HG02610 (cell line): ENCODE data around the gene ARHGAP15.

Experiments
- ATAC-seq: cut with Tn5 transposase; IDR thresholded peaks from one replicate; pipeline ENCODE4 v1.9.1; 2021; ENCODE audit warnings: mild to moderate bottlenecking, moderate library complexity; ENCODE audit not compliant: unreplicated experiment

Gene ARHGAP15

DNA sequence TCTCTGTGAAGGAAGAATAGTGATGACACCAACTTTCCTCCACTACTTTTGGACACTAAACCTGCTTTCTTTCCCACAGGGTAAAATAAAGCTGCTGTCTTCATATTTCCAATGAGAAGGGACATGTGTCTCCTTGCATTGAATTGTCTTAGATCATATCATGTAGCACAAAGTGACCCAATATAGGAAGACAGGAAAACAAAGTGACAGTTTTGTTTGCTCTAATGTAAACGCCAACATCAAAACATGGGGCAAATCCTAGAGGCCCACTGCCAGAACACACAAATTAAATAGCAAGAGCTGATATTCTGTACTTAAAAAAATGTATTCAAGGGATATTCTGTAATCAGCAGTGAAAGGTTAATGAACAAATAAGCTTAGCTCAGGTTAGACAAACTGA, 36.1 kb downstream of the ARHGAP15 start:
- ATAC-seq = no peak

DNA sequence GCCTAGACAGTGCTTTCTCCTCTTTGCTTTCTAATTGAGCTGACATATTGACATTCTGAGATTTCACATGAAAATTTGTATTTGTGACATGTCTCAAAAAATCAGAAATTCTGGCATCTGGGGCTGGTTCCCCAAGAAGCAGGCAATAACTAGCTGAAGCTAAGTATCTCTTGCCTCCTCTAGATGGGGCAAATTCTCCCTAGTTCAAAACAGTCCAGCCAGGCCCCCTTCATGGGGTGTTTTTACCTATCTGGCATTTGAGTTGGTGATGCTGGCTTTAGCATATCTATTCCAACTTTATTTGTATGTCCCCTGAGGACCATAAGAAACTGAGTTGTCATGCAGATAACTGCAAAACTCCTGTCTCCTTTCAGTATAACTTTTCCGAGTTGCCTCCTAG, 39.9 kb downstream of the ARHGAP15 start:
- no peak for ATAC-seq

DNA sequence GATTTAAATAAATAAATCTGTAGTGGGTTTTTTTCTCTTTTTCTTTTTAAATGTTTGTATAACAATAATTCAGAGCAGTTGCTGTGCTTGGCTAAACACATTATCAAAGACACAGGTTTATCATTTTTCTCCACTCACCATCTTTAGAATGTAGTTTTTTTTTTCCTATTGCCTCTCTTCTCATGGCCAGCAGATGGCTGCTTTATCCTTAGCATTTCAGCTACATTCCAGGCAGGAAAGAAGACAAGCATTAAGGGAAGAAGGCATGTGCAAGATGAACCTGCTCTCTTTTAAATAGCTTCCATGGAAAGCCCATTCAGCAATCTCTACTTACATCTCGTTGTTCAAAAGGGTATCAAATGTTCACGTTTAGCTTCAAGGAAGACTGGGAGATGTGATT, 42.6 kb downstream of the ARHGAP15 start:
- no peak for ATAC-seq

DNA sequence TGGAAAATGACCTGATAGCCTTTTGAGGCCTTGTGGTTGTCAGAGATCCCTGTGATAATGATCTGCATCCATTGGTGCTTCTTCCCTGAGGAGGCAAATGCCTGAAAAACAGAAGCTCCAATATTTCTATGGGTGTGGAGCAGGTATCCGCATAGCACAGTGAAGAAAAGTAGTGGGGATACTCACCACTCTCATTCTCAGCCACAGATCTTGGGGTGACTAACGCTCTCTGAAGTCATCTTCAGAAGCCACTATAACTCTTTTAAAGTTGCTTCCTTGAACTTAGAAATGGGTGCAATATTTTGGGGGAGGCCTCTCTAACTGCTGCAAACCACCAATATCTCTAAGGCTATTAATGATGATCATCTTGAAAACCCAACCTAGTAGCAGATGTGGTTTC, 46.2 kb downstream of the ARHGAP15 start:
- ATAC-seq = no peak

DNA sequence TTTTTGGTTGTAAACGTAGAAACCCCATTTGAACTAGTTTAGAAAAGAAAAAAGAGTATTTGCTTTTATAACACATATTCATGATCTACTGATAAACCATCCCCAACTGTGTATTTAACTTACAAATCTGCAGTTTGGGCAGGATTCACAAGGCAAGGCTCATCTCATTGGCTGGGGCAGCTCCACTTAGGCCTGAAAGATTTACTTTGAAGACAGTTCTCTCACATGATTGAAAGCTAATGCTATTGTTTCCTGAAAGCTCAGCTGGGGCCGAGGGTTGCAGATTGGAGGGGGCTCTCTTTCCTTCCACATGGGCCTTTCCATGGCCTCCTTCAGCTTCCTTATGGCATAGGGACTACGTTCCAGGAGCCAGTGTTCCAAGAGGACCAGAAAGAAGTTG, 47.4 kb downstream of the ARHGAP15 start:
- ATAC-seq = no peak

DNA sequence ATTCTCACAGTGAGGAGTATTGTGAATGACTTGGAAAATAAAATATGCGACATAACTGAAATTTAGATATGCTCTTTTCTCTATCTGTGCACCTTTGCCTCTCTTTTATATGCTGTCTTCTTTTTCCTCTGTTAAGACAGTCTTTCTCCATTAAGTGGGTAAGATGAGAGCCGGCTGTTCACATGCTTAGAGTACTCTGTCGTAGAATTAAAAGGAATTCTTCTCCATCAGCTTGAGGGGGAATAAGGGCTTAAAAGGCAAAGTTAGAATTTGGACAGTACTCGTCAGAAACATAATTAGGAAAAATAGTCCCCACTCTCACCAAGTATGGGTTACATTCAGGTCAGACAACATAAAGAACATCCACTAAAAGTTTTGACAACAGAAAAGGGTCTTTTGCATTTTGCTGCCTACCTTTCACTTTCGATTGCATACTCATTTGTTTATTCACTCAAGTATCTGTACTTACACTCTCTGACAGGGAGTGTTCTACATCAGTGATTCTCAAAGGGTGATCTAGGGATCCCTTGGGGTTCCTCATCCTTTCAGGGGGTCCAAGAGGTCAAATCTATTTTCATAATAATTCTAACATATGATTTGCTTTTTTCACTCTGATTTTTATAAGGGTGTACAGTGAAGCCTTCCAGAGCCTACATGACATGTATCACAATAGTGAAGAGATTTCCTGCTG, 48.0 kb downstream of the ARHGAP15 start:
- ATAC-seq = peak; percentile 98

DNA sequence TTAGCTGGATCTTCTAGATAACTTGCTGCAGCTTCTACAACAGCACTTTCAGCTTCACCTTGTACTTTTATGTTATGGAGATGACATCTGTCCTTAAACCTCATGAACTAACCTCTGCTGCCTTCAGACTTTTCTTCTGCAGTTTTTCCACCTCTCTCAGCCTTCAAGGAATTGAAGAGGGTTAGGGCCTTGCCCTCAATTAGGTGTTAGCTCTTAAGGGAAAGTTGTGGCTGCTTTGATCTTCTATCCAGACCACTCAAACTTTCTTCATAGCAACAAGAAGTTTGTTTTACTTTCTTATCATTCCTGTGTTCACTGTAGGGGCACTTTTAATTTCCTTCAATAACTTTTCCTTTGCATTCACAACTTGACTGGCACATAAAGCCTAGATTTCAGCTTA, 52.3 kb downstream of the ARHGAP15 start:
- no peak for ATAC-seq

DNA sequence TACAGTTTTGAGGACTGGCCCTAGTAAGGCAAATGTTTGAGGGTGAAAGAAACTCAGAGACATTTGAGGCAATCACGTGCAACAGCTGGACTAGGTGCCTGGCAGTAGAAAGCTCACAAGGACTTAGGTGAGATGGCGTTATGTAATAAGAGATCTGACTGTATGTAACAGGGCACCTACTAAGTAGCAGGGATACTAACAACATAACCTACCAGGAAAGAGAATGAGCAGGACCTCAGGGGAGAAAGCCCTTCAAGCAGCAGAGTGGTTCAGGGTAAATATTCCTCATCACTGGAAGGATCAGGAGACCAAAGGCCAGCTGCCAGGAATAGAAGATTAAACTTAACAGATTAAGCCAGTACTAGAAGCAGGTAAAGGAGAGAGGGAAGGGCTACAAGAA, 53.4 kb downstream of the ARHGAP15 start:
- ATAC-seq = no peak

DNA sequence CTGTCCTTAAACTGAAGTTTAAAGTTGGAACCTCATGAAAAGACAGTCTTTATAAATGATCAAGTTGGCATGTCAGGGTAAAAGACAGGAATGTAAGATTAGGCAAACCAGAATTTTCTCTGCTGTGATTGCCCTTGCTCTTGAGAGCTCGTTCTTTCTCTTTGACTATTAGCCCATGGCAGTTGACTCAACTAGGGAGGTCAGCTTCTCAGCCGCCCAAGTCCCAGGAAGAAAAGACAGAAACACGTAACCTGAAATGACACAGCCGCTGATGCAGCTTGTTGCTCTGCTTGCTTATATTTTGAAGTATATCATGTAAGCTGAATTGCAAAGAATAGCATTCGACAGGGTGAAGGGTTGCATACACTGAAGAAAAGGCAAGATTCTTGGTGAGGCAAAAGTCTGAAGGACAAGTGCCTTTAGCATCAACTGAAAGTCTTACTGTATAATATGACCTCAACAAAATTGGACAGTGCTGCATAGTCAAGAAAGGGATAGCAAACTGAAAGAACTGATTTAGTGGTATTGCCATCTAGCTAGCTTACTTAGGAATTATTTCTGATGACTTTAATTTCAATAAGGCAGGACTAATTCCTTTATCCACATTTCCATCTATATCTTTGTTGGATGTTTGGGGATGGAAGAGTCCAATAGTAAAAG, 54.7 kb downstream of the ARHGAP15 start:
- peak; percentile 80 for ATAC-seq

DNA sequence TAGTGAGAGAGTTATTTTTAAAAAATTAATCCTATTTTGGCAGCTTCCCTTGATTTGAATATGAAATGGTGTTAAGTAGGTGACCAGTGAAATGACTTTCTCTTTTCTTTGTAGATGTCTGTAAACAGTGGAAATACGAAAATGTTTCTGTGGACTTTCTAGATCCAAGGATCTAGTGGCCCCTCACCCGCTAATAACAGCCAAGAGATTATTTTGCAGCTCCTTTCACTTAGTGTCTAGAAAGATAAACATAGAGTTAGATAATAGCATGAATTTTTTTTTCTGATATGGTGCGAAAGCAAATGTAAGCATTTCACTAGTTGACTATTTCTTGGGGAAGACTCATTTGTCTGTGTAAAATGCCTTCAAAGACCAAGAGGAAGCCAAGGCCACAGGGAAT, 57.7 kb downstream of the ARHGAP15 start:
- no peak for ATAC-seq

DNA sequence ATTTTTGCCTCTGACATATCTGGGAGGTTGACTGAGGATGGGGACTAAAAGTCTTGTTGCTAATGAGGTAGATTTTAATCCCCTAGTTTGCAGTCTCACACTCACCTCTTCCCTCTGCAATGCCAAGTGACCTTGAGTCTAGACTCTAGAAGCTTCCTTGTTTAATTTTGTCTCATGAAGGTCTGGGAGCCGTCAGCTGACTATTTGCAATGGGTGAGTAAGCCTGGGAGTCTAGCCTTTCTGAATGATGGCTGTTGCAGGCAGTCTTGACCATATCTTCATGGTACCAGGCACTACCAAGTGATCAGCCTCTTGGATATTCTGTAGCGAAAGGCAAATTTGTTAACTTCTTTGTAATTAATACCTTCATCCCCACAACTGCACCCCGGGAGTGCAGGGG, 61.2 kb downstream of the ARHGAP15 start:
- ATAC-seq = no peak

DNA sequence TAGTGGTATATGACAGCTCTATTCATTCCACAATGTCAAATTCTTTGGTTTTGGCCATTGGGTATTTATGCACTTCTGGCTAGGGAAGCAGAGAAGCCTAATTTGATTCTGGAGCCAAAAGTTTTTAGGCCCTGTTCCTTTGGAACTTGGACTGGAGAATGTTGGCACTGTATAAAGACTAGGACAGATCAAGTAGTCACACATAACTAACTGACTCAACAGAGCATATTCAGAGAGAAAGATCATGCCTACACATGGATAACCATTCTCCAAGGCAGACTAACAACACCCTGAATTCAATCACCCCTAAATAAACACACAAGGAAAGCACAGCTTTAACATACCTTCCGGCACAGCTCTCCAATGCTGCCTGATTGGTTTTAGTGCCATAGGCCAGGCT, 62.9 kb downstream of the ARHGAP15 start:
- ATAC-seq = no peak

DNA sequence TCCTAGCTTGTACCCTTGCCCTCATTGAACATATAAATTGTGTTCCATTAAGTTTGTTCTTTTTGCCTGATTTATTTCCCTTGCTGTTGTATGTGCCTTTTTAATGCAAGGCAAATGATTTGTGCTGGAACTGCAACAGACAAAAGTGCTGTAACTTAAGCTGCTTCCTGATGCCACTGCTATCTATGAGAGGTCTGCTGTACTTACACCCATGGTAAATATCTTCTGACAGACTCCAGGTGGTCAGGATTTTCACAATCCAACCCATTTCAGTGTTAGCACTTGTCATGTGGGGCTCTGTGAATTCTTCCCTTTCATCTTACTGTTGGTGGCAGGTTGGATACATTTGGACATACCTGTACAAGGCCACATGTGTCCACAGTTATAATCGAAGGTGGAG, 63.5 kb downstream of the ARHGAP15 start:
- ATAC-seq = no peak

DNA sequence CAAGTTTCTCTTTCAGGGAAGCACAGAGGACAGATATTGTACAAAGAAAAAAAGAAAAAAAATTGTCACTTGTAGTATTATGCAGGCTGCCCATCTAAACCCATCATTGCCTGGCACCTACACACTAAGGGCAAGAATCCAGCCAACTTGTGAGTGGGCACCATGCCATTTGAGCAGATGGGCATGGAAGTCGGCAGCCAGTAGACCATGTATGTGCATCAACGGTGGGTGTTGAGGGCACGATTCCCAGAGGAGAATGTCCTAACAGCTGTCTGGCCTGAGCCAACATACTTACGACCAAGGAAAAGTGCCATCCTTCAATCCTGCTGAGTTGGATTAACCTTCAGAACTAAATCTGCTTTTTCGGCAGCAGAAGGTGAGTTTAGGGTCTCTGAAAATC, 63.9 kb downstream of the ARHGAP15 start:
- no peak for ATAC-seq

DNA sequence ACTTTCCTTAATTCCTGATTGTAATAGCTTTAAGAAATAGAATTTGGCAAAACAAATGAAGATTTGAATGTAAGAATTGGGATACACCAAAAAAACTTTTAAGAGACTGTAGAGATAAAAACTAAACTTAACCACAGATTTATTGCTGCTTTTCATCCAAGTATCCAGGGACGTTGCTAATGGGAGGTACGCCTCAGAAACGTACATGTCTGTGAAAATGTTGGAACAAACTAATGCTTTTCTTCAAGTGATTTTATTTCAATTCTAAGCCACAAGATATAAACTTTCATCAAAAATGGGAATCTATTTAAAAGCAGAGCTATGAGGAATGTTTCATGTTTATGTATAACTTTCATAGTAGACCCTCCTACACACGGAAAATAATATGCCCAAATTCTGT, 66.3 kb downstream of the ARHGAP15 start:
- no peak for ATAC-seq

DNA sequence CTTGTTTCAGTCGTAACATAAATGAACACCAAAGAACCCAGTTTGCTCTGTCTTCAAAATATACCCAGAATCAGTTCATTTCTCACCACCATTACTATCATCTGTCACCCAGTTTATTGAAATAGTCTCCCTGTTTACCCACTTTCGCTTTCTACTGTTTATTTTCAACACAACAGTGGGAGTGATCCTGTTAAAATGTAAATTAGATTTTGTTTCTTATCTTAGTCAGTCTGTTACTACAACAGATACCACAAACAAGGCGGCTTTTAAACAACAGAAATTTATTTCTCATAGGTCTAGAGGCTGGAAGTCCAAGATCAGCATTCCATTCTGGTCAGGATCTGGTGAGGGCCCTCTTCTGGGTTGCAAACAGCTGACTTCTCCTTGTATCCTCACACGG, 74.8 kb downstream of the ARHGAP15 start:
- no peak for ATAC-seq

DNA sequence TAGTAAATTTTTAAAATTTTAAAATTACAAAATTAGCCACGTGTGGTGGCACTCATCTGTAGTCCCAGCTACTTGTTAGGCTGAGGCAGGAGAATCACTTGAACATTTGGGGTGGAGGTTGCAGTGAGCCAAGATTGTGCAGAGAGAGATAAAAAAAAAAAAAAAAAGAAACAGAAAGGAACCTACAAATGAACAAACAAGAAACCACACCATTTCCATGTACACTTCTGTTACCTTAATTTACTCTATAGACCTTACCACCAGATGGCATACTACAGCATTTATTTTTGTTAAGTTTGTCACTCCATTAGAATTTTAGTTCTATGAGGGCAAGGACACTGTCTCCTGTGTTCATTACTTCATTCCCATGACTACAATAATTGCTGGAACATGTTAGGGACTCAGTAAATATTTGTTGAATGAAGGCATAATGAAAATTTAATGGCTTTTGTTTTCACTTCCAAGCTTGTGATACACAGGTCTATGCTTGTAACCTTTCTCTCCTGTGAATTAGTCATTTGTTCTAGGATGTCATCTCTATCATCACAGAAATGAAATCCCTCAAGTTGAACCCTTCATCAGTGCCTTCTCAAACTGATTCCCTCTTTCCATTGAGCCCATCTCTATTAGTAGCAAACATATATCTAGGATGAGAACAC, 76.0 kb downstream of the ARHGAP15 start:
- ATAC-seq = peak; percentile 60

DNA sequence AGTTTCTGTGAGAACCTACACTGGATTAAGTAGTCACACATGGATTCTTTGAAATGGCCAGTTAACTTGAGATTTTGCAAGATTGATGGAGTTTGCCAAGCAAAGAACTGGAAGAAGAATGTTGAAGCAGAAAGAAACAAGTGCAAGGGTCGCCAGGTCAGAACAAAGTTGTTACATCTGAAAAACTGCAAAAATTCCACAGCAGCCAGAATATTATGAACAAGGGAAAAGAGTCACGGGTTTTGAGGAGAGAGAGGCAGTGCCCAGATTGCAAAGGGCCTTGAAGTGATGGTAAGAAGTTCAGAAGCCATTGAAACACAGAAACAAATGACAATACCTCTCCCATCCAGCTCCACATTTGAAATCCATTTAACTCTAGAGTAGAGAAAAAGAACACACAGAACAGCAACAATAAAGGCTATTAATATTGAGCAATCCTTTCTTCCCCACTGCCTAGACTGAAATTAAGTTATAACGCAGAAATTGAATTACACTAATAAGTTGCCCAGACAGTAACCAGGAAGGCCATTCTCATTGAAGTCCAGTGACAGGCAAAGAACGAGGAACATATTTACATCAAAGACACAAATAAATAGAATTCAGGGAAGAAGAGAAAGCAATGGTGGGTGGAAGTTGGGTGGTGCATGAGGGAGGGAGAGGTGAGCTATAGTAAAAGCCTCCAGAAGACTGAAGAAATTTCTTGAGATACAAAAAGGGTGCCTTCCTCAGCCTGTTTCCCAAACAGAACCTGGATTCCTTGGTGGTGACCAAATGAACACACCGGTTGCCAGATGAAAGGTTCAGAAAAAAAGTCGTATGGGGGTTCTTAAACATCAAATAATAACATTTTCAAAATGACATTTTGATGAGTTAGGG, 80.6 kb downstream of the ARHGAP15 start:
- no peak for ATAC-seq

DNA sequence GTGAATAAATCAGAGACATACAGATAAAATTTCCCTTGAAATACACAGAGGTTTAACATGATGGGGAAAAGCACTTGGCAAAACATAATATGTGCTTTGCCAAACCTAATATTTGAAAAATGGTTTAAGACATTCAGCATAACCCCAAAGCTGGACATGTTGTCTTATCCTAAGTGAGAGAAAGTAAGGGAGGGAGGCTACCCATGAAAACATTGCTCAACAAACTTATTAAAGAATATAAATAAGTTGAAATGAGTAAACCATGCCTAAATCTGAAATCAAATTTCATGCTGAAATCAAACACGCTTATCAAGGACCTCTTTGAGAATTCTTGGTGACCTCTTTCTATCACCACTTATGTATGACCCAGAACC, 81.2 kb downstream of the ARHGAP15 start:
- no peak for ATAC-seq

DNA sequence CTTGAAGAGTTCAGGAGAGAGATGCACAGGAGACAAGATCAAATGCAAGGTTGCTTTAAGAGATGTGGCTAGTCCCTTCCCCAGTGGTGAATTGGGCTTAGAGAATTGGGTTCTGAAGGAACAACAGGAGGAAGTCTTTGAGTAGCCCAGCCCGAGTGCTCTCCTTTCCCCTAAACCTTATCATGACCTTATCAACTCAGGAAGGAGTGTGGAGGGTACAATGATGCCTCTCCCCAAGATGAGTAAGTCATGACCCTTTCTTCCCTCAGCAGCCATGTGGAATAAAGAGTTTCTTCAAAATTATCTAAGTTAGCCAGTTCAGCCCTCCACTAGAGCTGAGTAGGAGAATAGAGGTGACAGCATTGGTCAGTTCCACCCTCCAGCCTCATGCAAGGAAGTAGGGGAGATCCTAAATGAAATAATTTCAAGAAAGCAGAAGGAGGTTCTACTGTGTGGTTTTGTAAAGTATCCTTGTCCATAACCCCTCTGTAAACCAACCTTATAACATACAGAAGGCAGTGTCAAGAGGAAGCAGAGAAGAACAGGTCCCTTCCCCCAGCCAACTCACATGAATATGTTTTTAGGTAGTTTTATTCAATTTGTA, 88.4 kb downstream of the ARHGAP15 start:
- ATAC-seq = no peak

DNA sequence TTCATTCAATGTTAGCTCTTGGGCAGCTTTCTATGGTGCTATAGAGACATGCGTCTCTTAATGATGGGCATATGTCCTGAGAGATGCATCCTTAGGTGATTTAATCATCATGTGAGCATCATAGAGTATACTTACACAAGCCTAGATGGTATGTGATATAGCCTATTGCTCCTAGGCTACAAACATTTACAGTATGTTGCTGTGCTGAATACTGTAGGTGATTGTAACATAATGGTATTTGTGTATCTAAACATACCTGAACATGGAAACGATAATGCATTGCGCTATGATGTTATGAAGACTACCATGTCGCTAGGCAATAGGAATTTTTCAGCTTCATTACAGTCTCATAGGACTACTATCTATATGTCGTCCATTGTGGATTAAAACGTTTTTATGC, 89.4 kb downstream of the ARHGAP15 start:
- ATAC-seq = no peak
